Pons (tissue), 1 donor: Measurements from ENCODE around the gene SPATA25.

Experiments used
- DNase-seq: peaks from one replicate; pipeline ENCODE4 v3.0.0-alpha.2; 2016; ENCODE audit warnings: low spot score

The SPATA25 gene

DNA sequence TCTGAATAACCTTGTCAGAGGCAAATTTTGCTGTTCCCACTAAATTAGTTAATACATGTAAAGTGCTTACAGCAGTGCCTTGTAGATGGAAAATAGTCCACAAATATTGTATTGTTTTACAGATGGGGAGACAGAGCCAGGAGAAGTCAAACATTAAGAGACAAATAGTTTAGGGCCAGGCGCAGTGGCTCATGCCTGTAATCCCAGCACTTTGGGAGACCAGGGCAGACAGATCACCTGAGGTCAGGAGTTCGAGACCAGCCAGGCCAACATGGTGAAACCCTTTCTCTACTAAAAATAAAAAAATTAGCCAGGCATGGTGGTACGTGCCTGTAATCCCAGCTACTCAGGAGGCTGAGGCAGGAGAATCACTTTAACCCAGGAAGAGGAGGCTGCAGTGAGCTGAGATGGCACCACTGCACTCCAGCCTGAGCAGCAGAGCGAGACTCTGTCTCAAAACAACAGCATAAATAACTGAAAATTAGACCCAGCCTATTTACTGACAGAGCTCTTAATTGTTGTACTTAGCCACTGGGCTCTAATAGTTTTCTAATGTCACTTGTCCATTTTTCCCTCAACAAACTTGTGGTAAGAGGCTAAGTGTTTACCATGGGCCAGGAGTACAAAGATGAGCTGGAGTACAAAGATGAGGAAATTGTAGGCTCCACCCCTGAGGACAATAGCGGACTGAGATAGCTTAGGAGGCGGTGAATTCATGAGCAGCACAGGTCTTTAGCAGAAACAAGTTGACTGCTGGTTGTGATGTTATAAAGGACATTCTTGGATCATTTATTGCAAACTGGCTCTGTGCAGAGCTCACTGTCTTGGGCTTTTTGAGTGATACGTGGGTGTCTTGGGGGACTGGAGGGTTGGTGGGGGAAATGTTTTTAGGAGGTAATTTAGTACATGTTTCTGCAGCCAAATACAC lies 23.6 kb downstream of the SPATA25 start:
- DNase-seq = no peak

DNA sequence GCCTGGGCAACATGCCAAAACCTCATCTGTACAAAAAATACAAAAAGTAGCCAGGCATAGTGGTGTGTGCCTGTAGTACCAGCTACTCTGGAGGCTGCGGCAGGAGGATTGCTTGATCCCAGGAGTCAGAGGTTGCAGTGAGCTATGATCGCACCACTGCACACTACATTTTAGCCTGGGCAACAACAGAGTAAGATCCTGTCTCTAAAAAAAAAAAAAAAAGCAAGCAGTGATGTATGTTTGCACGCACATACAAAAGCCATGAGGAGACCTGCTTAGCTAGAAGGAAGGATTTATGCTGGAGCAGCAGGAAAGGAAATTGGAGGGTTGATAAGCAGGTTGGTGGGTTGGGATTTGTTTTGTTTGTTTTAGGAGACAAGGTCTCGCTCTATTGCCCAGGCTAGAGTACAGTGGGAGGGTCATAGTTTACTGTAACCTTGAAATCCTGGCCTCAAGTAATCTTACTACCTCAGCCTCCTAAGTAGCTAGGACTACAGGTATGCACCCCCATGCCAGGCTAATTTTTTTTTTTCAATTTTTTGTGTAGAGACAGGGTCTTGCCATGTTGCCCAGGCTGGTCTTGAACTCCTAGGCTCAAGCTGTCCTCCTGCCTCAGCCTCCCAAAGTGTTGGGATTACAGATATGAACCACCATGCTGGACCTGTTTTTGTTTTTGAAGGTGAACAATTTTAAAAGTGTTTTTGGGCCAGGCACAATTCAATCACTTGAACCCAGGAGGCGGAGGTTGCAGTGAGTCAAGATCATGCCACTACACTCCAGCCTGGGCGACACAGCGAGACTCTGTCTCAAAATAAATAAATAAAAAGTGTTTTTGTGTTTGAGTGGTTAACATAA lies 26.0 kb downstream of the SPATA25 start:
- no peak for DNase-seq

DNA sequence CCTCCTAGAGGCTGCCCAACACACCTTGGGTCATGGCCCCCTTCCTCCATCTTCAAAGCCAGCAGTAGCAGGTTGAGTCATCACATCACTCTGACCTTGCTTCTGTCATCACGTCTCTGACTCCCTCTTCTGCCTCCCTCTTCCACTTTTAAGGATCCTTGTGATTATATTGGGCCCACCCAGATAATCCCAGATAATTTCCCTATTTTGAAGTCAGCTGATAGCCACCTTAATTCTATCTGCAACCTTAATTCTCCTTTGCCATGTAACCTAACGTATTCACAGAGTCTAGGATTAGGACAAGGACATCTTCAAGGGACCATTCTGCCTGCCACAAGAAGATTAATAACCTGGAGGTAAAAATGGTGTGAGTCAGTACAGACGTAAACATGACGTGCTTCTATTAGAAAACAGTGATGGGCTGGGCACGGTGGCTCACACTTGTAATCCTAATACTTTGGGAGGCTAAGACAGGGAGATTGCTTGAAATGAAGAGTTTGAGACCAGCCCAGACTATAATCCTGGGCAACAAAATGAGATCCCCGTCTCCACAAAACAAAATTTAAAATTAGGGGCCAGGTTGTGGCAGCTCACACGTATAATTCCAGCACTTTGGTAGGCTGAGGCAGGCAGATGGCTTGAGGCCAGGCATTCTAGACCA lies 26.7 kb downstream of the SPATA25 start:
- DNase-seq = no peak

DNA sequence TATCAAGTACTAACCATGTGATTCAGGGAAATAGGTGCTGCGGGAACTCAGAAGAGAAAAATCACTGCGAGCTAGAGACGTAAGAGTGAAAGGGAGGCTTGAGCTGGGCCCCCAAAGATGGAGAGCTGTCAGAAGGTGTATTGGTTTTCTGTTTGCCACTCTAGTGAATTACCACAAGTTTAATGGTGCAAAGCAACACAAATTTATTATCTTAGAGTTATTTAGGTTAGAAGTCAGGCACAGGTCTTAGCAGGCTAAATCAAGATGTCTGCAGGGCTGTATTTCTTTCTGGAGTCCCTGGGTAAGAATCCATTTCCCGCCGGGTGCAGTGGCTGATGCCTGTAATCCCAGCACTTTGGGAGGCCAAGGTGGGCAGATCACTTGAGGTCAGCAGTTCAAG lies 27.5 kb downstream of the SPATA25 start:
- no peak for DNase-seq

GRCh38 chr20:45857882-45858216 lies 29.6 kb downstream of the SPATA25 start:
- DNase-seq = no peak

DNA sequence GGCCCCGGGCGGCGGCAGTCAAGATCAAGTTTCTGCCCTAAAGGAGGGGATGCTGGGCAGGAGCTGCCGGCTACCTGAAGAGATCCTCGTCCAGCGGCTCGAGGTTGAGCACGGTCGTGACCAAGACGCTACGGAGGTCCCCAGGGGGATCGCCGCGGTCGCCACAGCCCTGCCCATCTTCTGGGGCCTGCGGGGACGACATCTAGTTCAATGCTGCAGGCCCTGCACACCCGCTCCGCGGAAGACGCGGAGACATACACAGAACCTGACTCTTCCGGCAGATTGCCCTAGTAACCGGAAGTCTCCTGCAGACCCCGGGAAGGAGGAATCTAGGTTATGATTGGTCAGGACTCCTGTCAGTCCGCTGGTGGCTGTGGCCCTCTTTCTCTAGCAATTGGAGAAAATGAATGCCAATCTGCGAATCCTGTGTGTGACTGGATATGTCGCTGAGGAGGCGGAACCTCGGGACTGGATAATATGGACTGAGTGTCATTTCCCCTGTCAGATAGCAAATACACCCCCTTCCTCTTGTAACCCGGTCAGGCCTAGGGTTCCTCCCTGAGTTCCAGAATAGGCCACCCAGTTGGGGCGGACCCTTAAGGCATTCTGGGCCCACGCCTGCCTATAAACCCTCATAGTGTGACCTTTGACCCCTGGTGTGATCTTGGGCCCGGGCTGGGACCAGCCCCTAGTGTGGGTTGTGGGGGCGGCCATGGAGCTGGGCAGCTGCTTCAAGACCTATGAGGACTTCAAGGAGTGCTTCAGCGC lies 30.1 kb downstream of the SPATA25 start, which contains the start of the genes ACOT8 and ZSWIM3:
Gene ACOT8, minus strand, starts transcription at position 279 of the 768 bp plus-strand sequence. Its CDS starts 77 bp downstream, at position 202.
Gene ZSWIM3, plus strand, starts transcription at position 501 of the 768 bp plus-strand sequence. Its CDS starts 212 bp downstream, at position 713.
- DNase-seq = peak; percentile 100

GRCh38 chr20:45853484-45853883 lies 33.9 kb downstream of the SPATA25 start:
- DNase-seq = no peak

- DNase-seq = no peak
Measured at GRCh38 chr20:45852326-45852725, 35.1 kb downstream of the SPATA25 start.

DNA sequence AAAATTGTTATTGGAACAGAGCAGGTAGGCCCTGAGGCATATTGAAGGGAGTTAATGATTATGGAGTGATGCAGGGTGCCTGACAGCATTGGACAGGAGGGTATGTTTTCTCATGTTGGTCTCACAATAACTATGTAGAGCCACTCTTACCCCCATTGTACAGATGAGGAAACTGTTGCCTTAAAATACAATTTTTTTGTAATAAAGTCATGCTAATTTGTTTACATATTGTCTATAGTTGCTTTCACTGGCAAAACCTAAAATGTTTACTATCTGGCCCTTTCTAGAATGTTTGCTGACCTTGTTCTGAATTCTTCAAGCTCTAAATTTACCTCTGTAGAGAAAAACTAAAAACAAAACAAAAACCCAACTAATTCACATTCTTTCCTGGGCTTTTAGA lies 35.9 kb downstream of the SPATA25 start:
- DNase-seq = no peak

DNA sequence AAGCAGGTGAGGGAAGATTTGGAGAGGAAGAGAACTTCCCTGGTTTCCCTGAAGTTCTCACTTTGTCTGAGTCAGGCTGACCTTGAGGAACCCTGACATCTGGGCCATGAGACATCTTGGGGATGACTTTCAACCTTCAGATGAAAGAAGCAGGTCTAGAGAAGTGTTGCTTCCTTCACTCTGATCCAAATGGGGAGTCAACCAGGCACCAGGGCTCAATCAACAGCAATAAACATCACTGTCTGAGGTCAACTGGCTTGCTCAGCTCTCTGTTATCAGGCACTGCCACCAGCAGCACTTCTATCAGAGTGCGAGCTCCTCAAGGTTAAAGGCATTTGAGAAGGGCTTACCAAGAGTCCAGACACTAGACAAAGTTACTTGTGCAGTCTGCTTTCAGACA lies 36.5 kb downstream of the SPATA25 start:
- no peak for DNase-seq

DNA sequence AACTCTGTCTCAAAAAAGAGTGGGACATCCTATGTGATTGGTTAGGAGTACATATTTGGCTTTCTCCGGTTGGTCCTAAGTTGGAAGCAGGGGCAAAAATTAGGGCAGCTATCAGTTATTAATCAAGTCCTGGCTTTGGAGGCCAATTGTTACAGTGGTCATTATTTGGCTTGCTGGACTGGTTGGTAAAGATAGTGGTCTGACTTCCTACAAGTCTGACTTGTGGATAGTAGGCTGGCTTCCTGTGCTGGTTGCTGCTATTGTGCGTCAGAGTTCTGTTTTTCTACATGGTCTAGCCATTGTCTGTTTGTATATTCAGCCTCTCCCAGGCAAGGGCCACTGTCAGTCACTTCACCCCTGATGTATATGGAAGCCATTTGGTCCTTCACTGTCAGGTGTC lies 37.2 kb downstream of the SPATA25 start:
- DNase-seq = no peak

DNA sequence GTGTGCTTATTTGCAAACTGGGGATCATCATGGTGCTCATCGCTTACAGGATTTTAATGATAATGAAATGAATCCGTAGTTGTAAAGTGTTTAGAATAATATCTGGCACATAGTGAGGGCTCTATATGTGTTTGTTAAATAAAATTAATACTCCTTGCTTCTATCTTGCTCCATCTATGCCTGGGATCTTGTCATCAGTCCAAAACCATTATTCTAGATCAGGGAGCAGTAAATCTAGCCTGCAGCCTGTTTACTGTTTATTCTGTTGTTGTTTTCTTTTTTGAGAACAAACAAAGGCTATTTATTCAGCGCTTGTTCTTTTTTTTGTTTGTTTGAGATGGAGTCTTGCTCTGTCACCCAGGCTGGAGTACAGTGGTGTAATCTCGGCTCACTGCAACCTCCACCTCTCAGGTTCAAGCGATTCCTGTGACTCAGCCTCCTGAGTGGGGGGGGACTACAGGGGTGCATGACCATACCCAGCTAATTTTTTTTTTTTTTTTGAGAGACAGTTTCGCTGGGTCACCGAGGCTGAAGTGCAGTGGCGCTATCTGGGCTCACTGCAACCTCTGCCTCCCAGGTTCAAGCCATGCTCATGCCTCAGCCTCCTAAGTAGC lies 38.3 kb downstream of the SPATA25 start:
- DNase-seq = no peak

DNA sequence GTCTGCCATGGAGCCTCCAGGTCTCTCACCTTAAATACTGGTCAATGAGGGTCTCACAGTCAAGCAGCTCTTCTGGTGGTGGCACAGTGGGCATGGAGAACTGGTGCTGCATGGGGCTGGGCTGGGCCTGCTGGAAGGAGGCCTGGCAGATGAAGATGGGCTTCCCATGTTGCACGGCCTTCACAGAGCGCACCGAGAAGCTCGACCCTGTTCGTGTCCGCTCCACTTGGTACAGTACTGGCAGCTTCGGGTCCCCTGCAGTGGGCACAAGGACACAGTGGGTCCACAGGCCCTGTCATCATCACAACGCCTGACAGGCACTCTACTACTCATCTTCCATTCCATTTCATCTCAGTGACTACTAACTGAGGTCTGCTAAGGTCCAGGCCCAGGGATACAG lies 39.0 kb downstream of the SPATA25 start:
- no peak for DNase-seq

GRCh38 chr20:45845452-45845851 lies 42.0 kb downstream of the SPATA25 start:
- no peak for DNase-seq

GRCh38 chr20:45843506-45843905 lies 43.9 kb downstream of the SPATA25 start:
- no peak for DNase-seq

DNA sequence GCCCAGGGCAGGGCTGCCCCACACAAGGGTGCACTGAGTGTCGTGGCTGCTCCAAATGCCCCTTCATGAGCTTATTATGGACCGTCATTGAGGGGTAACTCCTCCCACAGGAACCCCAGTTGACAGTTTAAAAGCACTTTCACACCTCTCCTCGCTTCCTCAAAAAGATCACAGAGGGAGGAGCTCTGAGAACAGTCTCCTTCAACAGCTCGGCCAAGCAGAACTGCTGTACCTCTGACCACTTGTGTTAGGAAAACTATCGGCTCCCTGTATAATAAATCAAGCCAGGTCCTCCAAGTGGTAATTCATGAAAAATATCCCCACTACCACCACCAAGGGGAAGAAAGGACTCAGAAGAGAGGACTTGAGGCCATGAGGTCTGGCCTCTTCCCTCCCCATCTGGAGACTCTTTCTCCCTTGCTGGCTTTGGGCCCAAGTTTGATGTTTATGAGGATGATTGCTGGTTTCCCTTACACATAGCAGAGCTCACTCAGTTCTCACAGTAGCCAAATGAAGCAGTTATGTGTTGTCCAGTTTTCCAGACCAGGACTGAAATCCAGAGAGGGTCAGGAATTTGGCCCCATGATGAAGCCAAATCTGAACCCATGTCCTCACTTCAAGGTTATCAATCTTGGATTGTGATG lies 45.1 kb downstream of the SPATA25 start:
- no peak for DNase-seq

- DNase-seq = no peak
Measured at GRCh38 chr20:45841407-45842129, 45.9 kb downstream of the SPATA25 start.

- DNase-seq = no peak
Measured at GRCh38 chr20:45840700-45841198, 46.7 kb downstream of the SPATA25 start.

GRCh38 chr20:45836841-45837240 lies 50.6 kb downstream of the SPATA25 start:
- DNase-seq = no peak
